ENCODE results near the gene GRID1.

GRCh38 chr10:85607043-85607695 is 759.4 kb downstream of the GRID1 start:
- TF ChIP-seq, protein P1, sequence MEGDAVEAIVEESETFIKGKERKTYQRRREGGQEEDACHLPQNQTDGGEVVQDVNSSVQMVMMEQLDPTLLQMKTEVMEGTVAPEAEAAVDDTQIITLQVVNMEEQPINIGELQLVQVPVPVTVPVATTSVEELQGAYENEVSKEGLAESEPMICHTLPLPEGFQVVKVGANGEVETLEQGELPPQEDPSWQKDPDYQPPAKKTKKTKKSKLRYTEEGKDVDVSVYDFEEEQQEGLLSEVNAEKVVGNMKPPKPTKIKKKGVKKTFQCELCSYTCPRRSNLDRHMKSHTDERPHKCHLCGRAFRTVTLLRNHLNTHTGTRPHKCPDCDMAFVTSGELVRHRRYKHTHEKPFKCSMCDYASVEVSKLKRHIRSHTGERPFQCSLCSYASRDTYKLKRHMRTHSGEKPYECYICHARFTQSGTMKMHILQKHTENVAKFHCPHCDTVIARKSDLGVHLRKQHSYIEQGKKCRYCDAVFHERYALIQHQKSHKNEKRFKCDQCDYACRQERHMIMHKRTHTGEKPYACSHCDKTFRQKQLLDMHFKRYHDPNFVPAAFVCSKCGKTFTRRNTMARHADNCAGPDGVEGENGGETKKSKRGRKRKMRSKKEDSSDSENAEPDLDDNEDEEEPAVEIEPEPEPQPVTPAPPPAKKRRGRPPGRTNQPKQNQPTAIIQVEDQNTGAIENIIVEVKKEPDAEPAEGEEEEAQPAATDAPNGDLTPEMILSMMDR (IDR thresholded peaks at IDR 0.05): no peak
- TF ChIP-seq NFYB (CRISPR knock-in tag; conservative IDR thresholded peaks at IDR 0.05; ENCODE audit: low read depth): no peak
- no peak for TF ChIP-seq CREB1 (CRISPR knock-in tag; IDR thresholded peaks at IDR 0.05)
- TF ChIP-seq NR2C2 (CRISPR knock-in tag; IDR thresholded peaks at IDR 0.05): no peak
- no peak for TF ChIP-seq ETV6 (CRISPR knock-in tag; IDR thresholded peaks at IDR 0.05)
- no peak for TF ChIP-seq E2F1 (CRISPR knock-in tag; IDR thresholded peaks at IDR 0.05)
- no peak for TF ChIP-seq MYBL2 (CRISPR knock-in tag; IDR thresholded peaks at IDR 0.05)

Measured in WTC11 (cell line).